ENCODE results near the gene QSER1. TPM values are rescaled to one million over a fixed set of nuclear protein-coding genes. Genes with fewer than 3 reads are reported as not detected.

Gene QSER1
- total and polyA plus RNA-seq, 11 donors, result 2.1 to 25.3 (median 18.2) TPM

DNA sequence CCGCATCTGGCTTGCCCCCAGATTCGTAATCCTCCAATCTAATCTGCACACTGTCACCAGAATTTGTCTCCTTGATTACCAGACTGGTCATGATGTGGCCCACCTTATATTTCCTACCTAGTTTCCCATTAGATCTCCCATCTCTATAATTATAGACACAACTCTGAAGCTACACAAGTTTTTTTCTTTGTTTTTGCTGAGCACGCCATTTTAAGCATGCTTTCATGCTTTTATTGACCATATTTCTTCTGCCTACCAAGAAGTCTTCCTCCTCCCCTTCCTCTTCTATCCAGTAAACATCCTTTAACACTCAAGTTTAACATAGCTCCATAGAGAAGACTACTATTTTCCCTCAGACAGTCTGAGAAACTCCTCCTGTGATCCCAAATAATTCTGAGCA lies 98.8 kb downstream of the QSER1 start:
- ATAC-seq (no peak), DNase-seq (no peak)
- WGBS, 4 donors, result 82 to 91% (median 85%) methylated on average over 3 of the region's 3 CpGs
- TF ChIP-seq POLR2A (IDR thresholded peaks at IDR 0.05), result no peak
- TF ChIP-seq, protein P1, sequence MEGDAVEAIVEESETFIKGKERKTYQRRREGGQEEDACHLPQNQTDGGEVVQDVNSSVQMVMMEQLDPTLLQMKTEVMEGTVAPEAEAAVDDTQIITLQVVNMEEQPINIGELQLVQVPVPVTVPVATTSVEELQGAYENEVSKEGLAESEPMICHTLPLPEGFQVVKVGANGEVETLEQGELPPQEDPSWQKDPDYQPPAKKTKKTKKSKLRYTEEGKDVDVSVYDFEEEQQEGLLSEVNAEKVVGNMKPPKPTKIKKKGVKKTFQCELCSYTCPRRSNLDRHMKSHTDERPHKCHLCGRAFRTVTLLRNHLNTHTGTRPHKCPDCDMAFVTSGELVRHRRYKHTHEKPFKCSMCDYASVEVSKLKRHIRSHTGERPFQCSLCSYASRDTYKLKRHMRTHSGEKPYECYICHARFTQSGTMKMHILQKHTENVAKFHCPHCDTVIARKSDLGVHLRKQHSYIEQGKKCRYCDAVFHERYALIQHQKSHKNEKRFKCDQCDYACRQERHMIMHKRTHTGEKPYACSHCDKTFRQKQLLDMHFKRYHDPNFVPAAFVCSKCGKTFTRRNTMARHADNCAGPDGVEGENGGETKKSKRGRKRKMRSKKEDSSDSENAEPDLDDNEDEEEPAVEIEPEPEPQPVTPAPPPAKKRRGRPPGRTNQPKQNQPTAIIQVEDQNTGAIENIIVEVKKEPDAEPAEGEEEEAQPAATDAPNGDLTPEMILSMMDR (IDR thresholded peaks at IDR 0.05), result no peak
- Histone ChIP-seq H3K4me3 (no peak overlapping the region), H3K36me3 (no peaks in the 10 kb centered on the region), H3K27me3 (no peaks in the 10 kb centered on the region), H3K9me3 (peaks cover 0 to 32% (median 5%) of the 10 kb centered on the region in 12 donors), H3K4me1 (no peaks in the 10 kb centered on the region), H3K27ac (no peak overlapping the region)
- intact Hi-C loops (cut with DNase I), result no loop called here

DNA sequence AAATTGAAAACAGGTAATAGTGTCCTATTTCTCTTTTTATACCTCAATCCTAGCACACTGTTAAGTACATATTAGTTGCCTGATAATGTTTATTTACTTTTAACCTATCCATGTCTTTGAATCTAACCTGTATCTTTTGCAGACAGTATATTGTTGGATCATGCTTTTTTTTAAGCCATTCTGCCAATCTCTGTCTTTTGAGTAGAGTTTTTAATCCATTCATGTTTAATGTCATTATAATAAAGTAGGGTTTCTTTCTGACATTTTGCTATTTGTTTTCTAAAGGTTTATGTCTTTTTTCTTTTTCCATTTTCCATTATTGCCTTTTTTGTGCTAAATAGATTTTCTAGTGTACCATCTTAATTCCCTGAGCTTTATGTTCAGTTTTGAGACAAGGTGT lies 99.3 kb downstream of the QSER1 start:
- Histone ChIP-seq H3K27ac (no peak overlapping the region), H3K9me3 (peaks cover 0 to 32% (median 5%) of the 10 kb centered on the region in 12 donors), H3K27me3 (no peaks in the 10 kb centered on the region), H3K4me1 (no peaks in the 10 kb centered on the region), H3K36me3 (no peaks in the 10 kb centered on the region), H3K4me3 (no peak overlapping the region)
- TF ChIP-seq, protein P1 (IDR thresholded peaks at IDR 0.05), result no peak
- no peak for TF ChIP-seq POLR2A (IDR thresholded peaks at IDR 0.05)
- ATAC-seq (no peak), DNase-seq (no peak)
- intact Hi-C loops (cut with DNase I), result no loop called here

DNA sequence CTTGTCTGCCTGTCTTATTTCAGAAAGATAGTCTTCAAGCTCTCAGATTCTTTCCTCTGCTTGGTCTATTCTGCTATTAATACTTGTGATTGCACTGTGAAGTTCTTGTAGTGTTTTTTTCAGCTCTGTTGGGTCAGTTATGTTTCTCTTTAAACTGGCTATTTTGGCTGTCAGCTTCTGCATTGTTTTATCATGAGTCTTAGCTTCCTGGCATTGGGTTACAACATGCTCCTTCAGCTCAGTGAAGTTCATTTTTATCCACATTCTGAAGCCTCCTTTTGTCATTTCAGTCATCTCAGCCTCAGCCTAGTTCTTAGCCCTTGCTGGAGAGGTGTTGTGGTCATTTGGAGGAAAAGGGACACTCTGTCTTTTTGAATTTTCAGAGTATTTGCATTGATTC lies 107.6 kb downstream of the QSER1 start:
- ATAC-seq, result no peak
- no peak overlapping the region for H3K27ac ChIP-seq
- no peak for TF ChIP-seq POLR2A (IDR thresholded peaks at IDR 0.05)
- TF ChIP-seq, protein P1 (IDR thresholded peaks at IDR 0.05), result no peak

DNA sequence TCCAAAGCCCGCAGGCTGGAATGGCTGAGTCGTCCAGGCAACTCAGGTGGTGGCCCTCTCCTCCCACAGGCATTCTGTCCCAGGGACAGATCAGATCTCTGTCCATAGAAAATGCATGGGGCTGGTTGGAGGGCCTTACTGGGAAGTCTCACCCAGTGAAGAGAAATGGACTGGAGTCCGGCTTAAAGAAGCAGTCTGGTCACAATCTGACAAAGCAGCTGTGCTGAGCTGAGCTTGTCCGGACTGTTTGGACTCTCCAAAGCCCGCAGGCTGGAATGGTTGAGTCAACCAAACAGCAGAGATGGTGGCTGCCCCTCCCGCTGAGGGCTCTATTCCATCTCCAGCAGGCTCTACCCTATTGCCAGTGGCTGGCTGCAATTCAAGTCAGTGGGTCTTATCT lies 108.7 kb downstream of the QSER1 start:
- no peak overlapping the region for H3K27ac ChIP-seq
- intact Hi-C loops (cut with DNase I), result no loop called here
- no peak overlapping the region for H3K4me3 ChIP-seq
- DNase-seq (no peak), ATAC-seq (no peak)
- no peaks in the 10 kb centered on the region for H3K36me3 ChIP-seq
- WGBS, 4 donors, result 75 to 95% (median 81%) methylated on average over 4 to 6 of the region's 6 CpGs
- TF ChIP-seq, protein P1 (IDR thresholded peaks at IDR 0.05), result no peak
- no peak for TF ChIP-seq POLR2A (IDR thresholded peaks at IDR 0.05)
- no peaks in the 10 kb centered on the region for H3K4me1 ChIP-seq
- no peaks in the 10 kb centered on the region for H3K27me3 ChIP-seq
- H3K9me3 ChIP-seq, result peaks cover 0 to 10% (median 0%) of the 10 kb centered on the region in 12 donors

More for the DNA sequence above, 107.6 kb downstream of the QSER1 start:
- intact Hi-C loops (cut with DNase I), result no loop called here
- Histone ChIP-seq H3K9me3 (peaks cover 0 to 10% (median 0%) of the 10 kb centered on the region in 12 donors), H3K27me3 (no peaks in the 10 kb centered on the region), H3K4me3 (no peak overlapping the region), H3K36me3 (no peaks in the 10 kb centered on the region), H3K4me1 (no peaks in the 10 kb centered on the region)
- no peak for DNase-seq

Measured in heart left ventricle (tissue), 16 donors.